Breast epithelium (tissue), 3 donors: ENCODE results near the gene SSTR3.

ENCODE experiments used
- CTCF ChIP-seq, 3 donors: fragments of 450-650 bp; IDR thresholded peaks; one replicate each; pipeline ENCODE4 v1.5.1; 2016 to 2017; ENCODE audit warnings: antibody characterized with exemption in 3 of 3, mild to moderate bottlenecking in 3 of 3, moderate library complexity in 3 of 3
- POLR2A ChIP-seq: fragments of 450-650 bp; IDR thresholded peaks from one replicate; pipeline ENCODE4 v1.6.1; 2016; ENCODE audit warnings: antibody characterized with exemption, mild to moderate bottlenecking, moderate library complexity
- POLR2AphosphoS5 ChIP-seq, 3 donors: sonication (generic); formaldehyde crosslinking; IDR thresholded peaks; one replicate each; pipeline ENCODE4 v1.6.1; 2017; ENCODE audit warnings: antibody characterized with exemption in 3 of 3

- TF ChIP-seq POLR2A (no peak), POLR2AphosphoS5 (IDR thresholded peaks at IDR 0.05) (no peak), CTCF (IDR thresholded peaks at IDR 0.05) (no peak)
These were observed 7.3 kb upstream of the SSTR3 start for GRCh38 chr22:37219533-37219932.
